HG03469 (cell line): ENCODE data around the gene B3GNT9.

Experiments used
- ATAC-seq: cut with Tn5 transposase; IDR thresholded peaks from one replicate; pipeline ENCODE4 v1.9.1; 2021; ENCODE audit warnings: mild to moderate bottlenecking, moderate library complexity, moderate number of reproducible peaks; ENCODE audit not compliant: unreplicated experiment

B3GNT9 gene

DNA sequence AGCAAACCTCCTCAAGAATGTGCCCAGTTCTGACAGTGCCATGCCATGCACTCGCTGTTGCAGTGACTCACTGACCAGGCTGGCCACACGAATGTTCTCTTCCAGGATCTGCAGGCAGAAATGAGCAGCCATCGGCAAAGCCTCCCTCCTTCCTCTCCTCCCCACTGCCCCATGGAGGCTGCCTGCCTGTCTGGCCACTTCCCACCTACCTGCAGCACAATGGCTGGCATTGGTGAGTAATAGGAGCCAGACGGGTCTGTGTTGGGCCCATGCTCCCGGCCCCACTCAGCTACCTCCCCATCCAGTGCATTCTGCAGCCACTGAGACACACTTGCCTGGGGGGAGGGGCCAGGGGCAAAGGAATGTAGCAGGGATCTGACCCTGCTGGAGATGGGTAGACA lies 35.8 kb upstream of the B3GNT9 start:
- ATAC-seq: no peak

DNA sequence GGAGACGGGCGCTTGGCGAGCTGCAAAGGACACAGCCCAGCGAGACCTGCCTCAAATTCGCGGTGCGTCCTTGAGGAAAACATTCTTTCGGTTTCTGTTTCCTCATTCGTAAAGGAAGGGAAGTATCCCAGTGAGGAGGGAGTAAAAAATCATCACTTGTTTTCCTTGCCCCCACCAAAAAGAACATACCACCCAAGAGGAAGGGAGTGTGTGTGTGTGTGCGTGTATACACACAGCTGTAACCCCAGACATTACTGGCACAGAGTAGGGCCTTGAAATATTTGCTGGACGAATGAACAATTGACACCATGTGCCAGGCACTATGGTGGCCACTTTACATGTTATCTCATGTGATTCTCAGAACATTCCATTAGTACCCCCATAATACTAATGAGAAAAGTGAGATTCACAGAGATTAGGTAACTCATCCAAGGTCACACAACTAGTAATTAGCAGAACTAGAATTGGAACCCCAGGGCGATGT lies 34.9 kb upstream of the B3GNT9 start:
- ATAC-seq: no peak

DNA sequence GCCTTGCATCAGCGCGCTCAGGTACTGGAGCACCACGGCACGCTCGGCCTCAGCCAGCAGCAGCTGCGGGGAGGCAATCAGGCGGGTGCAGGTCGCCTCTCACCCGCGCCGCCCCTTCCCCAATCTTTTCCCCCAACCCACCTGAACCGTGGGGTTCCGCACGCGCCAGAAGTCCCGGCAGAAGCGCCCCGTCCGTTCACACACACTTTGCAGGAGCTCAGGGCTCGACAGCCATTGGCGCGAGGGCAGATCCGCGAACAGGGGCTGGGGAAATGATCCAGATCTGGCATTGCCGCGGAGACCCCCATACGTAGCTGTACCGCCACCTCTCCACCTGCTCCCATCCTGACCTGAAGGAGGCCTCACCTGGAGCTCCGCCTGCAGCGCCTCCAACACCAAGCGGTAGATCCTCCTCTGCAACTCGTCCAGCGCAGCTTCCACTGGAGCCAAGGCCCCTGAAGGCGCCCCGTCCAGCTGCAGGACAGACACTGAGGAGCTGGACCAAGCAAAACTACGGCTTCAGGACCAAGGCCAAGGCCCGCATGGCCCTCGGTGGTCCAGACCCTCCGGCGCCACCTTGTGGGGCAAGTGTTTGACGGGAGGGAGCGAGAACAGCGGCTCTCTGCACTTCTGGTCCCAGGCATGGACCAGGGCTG lies 34.3 kb upstream of the B3GNT9 start:
- no peak for ATAC-seq

DNA sequence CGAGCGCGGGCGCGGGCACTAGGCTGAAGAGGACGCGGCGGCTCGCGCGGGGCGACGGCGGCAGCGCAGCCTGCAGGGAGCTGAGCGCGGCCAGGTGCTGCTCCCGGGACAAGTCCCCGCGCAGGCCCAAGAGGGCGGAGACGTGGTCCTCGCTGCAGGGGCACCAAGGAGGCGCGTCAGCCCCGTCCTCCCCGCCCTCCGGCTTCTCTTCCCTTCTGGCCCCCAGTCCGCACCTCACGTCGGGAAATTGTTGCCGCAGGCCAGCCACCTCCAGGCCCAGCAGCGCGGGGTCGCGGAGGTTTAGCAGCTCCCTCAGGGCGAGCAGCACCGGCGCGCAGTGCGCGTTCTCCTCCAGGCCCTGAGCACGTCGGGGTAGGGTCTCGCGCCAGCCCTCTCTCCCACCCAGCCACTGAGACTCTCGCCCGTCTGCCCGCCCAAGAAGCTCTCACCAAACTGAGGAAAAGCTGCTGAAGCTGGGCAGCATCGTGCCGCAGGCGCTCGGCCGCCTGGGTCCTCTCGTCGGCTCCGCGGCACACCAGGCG lies 33.7 kb upstream of the B3GNT9 start:
- ATAC-seq: no peak

DNA sequence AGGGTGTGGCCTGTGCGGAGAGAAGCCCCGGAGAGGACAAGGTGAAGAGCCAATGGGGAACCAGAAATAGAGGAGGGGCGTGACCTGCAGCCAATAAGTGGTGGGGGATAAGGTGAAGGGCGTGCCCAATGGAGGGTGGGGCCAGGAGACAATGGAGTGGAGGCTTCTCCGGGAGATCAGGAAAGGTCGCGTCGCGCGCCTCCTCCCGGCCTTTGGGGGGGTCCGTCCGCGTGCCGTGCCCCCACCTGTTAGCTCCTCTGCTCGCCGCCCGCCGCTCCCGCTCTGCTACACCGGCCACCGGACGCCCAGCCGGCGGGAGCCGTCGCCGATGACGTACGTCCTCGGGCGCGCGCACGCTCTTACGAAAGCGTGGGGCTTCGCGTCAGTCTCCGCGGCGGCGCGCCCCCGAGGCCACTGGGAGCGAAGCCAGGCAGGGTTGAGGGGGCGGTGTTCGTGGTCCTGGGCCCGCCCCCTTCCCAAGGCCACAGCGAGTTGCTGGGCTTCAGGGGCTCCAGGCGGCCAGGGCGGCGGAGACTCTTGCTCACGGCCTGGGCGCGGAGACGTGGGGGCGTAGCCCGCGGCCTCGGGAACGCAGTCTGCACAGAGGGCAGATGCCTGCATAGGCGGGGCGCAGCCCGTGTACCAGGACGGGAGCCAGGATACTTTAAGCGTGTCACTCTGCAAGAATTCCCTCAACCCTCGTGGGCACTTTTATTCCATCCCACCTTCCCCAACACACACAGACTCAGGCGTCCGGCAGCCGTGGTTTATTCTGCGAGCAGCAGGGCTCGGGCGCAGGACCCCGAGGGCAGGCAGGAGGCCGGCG lies 33.0 kb upstream of the B3GNT9 start, which contains the start of gene MATCAP1:
Gene MATCAP1, minus strand, starts transcription at position 337 of the 826 bp plus-strand sequence. CDS start 3,353 bp downstream, outside the sequence.
- ATAC-seq: peak; percentile 63

DNA sequence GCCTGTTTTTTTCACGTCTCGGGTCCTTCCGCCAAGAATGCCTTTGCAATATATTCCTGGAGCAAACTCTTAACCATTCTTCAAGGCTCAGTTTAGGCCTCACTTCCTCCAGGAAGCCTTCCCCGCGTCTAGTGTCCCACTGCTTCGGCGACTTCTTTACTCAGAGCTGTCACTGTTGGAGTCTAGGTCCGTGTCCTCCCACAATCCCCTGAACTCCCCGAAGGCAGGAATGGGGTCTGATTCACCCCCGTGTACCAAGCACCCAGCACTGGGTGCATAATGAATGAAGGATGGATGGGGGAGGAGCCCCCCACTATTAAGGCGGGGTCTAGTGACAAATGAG lies 32.5 kb upstream of the B3GNT9 start:
- no peak for ATAC-seq

DNA sequence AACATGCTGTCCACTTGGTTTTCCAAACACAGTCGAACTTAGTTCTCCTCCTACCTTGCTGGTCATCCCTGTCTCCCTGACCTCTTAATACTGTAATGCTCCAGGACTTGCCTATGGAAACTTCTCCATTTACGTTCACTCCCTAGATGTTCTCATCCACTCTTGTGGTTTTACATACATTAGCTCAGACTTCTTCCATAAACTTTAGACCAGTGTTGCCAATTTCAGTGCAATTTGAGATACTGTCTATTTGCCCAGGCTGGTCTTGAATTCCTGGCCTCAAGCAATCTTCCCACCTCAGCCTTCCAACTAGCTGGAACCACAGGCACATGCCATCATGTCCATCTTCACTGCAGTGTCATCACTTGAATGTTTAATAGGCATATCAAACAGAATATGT lies 31.5 kb upstream of the B3GNT9 start:
- ATAC-seq: no peak

DNA sequence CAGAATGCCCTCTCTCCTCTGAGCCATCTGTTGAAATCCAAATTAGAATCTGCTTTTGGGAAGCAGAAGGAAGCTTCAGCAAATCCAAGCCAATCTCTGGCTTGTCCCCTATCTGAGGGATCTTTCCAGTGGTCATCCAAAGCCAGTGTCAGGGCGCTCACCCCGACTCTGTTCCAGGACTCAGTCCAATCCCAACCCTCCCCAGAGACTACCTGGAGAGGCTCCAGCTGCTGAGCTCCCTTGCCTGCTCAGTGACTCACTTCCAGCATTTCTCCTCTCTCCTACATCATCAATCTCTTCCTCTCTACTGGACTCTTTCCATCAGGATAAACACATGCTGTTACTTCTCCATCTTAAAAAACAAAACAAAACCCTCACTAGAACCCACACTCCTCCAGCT lies 30.5 kb upstream of the B3GNT9 start:
- ATAC-seq: no peak

DNA sequence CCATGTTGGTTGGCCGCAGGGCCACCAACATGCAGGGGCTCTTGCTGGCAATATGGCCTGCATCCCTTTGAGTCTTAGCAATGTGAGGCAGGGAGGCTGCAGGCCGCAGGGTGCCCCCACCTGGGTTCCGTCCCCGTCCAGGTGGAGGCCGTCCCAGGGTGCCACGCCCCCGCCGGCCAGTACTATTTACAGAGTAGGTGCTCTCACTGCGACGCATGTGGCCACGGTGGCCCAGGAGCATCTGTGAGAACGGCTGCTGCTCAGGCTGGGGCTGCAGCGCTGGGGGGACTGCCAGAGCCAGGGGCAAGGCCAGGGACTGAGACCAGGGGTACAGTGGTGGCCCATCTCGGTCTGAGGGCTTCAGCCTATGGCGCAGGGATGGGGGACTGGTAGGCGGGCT lies 29.4 kb upstream of the B3GNT9 start:
- no peak for ATAC-seq

DNA sequence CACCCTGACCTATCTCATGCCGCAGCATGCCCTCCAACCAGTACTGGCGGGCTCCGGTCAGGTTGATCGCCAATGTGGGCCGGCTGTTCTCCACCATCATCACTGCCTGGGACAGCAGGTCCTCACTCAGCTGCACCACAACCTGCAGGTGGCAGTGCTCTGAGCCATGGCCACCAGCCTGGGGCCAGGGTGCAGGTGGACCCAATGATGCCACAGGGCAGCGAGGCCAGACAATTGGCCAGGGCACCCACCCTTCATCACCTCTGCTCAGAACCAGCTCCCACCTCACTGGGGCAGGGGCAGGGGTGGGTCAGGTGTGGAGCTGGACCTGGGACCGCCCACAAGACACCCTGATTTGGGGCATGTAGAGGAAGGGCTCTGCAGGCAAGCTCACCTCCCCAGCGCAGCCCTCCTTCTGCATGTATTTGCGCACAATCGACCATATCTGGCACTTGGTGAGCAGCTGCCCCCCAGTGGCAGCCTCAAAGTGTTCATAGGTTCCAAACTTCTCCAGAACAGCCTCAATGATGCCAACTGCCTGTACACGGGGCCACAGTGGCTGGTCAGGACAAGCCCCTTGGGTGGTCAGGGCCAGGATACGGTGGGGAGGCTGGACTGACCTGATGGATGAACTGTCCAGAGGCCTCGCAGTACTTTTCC lies 28.8 kb upstream of the B3GNT9 start:
- no peak for ATAC-seq

DNA sequence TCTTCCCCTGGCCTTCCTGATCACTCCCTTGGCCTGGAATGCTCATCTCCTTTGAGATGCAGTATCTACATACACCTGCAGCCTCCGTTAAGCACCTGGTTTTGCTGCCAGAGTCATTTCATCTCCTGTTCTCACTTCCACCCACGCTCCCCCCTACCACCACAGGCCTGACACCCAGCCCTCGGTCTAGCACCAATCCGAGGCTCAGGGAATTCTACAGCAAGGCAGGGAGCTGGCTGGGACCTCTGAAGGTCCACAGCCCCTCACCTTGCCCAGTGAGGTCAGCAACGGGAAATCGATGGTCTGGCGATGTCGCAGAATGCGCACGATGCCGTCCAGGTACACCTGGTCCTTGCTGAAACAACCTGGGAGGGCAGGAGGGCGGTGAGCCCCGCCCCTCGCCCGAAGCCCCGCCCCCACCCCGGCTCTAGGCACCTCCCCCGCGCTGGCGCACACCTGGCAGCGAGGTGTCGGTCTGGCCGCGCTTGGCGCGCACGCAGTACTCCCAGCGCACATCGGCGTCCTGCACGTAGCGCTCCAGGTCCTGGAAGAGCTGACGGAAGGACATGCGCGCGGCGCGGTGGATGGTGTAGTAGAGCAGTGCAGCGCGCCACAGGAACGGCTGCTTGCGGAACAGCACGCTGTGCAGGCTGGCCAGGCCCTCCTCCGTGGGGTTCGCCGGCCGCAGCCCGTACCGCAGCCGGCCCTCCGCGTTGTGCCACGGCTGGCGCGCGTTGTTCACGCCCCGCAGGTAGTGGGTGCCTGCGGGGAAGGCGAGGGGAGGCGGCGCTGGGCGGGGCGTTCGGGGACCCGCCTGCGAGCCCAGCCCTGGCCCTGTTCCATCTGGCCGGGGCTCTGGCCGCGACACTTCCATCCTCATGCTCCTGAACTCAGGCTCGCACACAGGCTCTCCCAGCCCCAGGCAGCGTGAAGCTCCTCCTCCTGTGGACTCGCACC lies 27.2 kb upstream of the B3GNT9 start:
- no peak for ATAC-seq

DNA sequence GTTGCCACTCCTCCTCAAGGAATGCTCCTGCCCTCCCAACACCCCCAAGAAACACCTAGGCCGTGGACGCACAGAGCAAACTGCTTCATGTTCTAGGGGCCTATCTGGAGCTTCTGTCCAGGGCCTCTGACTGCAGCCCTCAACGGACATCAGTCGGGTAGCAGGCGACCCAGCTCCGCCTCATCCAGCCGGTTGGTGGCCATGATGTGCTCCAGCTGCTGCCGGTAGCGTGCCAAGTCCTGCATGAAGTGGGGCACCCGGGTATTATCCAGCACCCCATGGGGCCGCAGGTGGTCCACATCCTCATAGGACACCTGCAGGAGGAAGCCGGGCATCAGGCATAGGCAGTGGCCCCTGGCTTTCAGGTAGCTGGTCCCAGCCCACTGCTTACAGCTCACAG lies 25.9 kb upstream of the B3GNT9 start:
- no peak for ATAC-seq

DNA sequence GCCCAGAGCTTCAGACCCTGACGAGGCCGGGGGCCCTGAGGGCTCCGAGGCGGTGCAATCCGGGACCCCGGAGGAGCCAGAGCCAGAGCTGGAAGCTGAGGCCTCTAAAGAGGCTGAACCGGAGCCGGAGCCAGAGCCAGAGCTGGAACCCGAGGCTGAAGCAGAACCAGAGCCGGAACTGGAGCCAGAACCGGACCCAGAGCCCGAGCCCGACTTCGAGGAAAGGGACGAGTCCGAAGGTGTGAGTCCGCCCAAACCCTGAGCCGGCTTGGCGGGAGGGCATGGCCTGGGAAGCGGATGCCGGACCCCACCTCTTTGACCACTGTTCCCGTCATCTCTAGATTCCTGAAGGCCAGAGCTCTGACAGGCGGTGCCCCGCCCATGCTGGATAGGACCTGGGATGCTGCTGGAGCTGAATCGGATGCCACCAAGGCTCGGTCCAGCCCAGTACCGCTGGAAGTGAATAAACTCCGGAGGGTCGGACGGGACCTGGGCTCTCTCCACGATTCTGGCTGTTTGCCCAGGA lies 24.0 kb upstream of the B3GNT9 start:
- ATAC-seq: no peak

DNA sequence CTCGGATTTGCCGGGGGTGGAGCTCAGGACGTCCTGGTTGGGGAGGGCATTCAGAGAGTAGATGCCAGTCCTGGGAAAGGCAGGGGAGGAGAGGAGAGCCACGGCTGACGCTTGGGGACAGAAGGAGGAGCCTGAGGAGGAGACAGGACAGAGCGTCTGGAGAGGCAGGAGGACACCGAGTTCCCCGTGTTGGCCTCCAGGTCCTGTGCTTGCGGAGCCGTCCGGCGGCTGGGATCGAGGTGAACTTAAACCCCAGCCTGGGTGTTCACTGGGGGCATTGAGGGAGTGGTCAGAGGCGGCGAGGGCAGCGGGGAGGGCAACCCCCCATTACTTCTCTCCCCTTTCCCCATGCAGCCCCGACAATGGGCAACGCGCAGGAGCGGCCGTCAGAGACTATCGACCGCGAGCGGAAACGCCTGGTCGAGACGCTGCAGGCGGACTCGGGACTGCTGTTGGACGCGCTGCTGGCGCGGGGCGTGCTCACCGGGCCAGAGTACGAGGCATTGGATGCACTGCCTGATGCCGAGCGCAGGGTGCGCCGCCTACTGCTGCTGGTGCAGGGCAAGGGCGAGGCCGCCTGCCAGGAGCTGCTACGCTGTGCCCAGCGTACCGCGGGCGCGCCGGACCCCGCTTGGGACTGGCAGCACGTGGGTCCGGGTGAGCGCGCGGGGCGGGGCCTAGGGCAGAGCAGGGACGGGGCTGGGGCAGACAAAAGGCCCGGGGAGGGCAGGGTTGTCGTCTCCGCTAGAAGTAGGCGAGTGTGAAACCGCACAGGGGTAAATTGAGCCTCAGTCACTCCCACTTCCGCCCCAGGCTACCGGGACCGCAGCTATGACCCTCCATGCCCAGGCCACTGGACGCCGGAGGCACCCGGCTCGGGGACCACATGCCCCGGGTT lies 23.3 kb upstream of the B3GNT9 start:
- no peak for ATAC-seq

DNA sequence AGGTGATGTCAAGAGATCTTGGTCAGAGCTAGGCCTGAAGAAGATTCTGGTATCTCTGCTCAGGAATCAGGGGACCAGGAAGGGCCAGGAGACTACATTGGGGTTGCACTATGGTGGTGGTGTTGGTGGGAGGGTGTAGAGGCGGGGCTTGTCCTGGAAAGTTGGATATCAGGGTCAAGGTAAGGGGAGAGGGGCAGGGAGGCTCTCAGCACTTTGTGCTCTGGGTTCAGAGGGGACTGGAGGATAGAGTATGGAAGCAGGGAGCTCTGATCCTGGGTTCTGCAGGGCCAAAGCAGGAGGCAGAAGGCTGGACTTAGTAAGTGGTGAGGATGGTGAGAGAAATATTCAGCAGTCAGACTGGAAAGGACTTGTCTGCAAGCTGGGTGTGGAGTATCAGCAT lies 22.5 kb upstream of the B3GNT9 start:
- no peak for ATAC-seq

DNA sequence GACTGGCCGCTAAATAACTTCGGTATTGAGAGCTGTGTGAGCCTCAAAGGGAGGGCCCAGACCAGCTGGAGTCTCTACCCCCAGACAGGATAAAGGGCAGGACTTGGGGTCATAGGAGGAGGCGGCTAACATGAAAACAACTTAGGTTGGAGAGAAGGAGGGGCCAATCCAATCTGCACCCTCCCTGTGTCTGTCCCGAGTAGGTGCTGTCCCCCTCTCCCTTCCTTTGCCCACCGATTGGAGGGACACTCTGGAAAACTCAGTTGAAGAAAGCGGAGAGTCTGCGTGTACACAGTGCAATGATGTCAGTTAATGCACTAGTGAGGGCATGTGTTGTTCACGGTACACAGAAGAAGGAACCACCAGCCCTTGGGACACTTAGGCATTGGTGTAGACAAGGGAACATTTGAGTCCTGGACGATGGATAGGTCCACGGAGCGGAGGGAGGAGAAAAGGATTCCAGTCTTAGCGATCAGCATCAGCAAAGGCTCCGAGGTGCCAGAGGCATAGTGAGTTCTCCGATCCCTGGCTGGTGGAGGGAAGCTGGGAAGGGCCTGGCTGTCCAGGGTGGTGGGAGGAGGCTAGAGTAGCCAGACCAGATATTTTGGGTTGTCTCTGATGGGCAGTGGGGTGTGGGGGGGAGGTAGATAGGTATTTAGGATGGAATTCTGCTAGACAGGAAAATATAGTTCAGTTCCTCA lies 20.3 kb upstream of the B3GNT9 start:
- ATAC-seq: no peak

DNA sequence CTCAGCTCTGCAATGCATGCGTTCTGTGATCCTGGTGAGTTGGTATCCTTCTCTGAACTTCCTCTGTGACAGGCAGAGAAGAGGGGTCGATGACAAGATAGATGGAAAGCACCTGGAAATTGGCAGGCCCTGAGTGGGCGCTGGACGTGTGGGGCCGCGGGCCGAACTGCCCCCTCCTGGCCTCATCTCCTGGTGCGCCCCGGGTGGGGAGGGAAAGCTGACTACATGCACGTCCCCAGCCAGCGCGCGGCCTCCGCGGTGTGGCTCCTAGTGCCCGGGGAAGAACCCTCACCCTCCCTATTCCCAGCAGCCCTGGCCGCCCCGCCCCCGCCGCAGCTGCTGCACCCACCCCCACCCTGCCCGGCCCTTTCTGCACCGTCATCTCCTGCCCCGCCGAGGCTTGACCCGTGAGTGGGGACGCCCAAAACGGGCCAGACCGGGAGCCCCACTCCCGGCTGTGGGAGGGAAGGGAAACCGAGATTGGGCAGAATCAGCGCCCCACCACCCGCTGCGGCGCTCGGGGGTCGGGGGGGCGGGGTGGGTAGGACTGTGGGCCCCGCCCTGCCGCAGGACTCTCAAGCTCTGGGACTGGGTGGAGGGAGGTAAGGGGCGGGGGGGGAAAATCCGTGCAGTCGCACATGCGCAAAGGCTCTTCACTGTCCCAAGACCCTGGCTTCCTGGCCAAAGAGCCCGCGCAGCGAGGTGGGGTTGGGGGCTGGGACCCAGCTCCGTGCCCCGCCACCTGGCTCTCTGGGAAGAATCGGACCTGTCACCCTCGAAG lies 19.6 kb upstream of the B3GNT9 start, which contains the start of gene NOL3:
Gene NOL3, plus strand, starts transcription at position 371 of the 781 bp plus-strand sequence.
- no peak for ATAC-seq
